Suprapubic skin (tissue), 4 donors: Measurements from ENCODE around the gene ZSWIM6. TPM values are rescaled to one million over a fixed set of nuclear protein-coding genes. Genes with fewer than 3 reads are reported as not detected.

Source experiments
- DNase-seq, 2 donors: peaks; one replicate each; pipeline ENCODE4 v3.0.0-alpha.2; 2019; ENCODE audit warnings: low spot score in 2 of 2
- H3K27ac ChIP-seq: fragments of 200-600 bp; sonication (generic); one replicate; pipeline ENCODE4 v1.5.1; 2019
- H3K27me3 ChIP-seq: fragments of 200-600 bp; sonication (generic); one replicate; pipeline ENCODE4 v1.5.1; 2019
- H3K36me3 ChIP-seq: fragments of 200-600 bp; sonication (generic); one replicate; pipeline ENCODE4 v1.5.1; 2019
- H3K4me1 ChIP-seq: fragments of 200-600 bp; sonication (generic); one replicate; pipeline ENCODE4 v1.5.1; 2019
- H3K4me3 ChIP-seq: fragments of 200-600 bp; sonication (generic); one replicate; pipeline ENCODE4 v1.5.1; 2019; ENCODE audit warnings: mild to moderate bottlenecking
- H3K9me3 ChIP-seq: fragments of 200-600 bp; sonication (generic); one replicate; pipeline ENCODE4 v1.5.1; 2019
- EP300 ChIP-seq: sonication (generic); formaldehyde crosslinking; IDR thresholded peaks from one replicate; pipeline ENCODE4 v1.6.1; 2017; ENCODE audit warnings: antibody characterized with exemption
- POLR2A ChIP-seq, 2 donors: fragments of 450-650 bp; IDR thresholded peaks; one replicate each; pipeline ENCODE4 v1.6.1; 2017; ENCODE audit warnings: antibody characterized with exemption in 2 of 2, mild to moderate bottlenecking in 2 of 2, moderate library complexity in 2 of 2
- POLR2AphosphoS5 ChIP-seq, 3 donors: sonication (generic); formaldehyde crosslinking; IDR thresholded peaks; one replicate each; pipeline ENCODE4 v1.6.1; 2017; ENCODE audit warnings: antibody characterized with exemption in 3 of 3
- WGBS: methylation state at CpG from one replicate; pipeline ENCODE4 v1.1.5; 2018; 5-methylcytosine and 5-hydroxymethylcytosine counted together
- total RNA-seq, 4 donors: library from RNA; depleted of rRNA; stranded (reverse); fragments of >200 nt; gene quantifications; one replicate each; pipeline ENCODE4 v1.1.0, GENCODE V29; 2016
- TF ChIP-seq, protein P1 (sequence below), 2 donors: fragments of 200-600 bp in 1 of 2; fragments of 450-650 bp in 1 of 2; sonication (generic) in 1 of 2; IDR thresholded peaks; one replicate each; pipeline ENCODE4 v1.5.1; 2016 to 2019; ENCODE audit warnings: antibody characterized with exemption in 2 of 2, mild to moderate bottlenecking in 1 of 2, moderate library complexity in 1 of 2

The ZSWIM6 gene
- total RNA-seq, 4 donors from 2014 or later: 7.3 to 12.2 (median 8.2) TPM

DNA sequence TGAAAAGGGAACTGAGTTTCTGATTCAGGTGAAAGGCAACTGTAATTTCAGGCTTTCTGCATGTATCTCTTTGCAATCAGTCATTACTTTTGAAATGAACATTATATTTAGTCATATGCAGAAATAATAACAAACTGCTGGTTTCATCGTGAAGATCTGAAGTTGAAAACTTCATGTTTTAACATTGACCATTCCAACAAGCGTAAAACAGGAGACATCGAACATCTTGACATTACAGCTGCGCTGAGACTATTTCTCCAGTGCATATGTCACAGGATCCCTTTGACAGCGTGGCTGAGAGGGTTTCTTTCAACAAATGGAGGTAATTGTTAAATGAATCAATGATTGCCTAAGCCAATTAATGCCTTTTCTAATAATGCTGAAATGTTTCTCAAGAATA lies 38.2 kb upstream of the ZSWIM6 start:
- H3K27ac ChIP-seq: no peak overlapping the region
- 97% methylated on average over 5 of the region's 5 CpGs for WGBS
- peaks cover 9% of the 10 kb centered on the region for H3K4me1 ChIP-seq
- no peaks in the 10 kb centered on the region for H3K27me3 ChIP-seq
- H3K4me3 ChIP-seq: no peak overlapping the region
- H3K36me3 ChIP-seq: no peaks in the 10 kb centered on the region
- DNase-seq: no peak
- TF ChIP-seq EP300 (no peak), POLR2AphosphoS5 (IDR thresholded peaks at IDR 0.05) (no peak), POLR2A (IDR thresholded peaks at IDR 0.05) (no peak)
- TF ChIP-seq, protein P1, sequence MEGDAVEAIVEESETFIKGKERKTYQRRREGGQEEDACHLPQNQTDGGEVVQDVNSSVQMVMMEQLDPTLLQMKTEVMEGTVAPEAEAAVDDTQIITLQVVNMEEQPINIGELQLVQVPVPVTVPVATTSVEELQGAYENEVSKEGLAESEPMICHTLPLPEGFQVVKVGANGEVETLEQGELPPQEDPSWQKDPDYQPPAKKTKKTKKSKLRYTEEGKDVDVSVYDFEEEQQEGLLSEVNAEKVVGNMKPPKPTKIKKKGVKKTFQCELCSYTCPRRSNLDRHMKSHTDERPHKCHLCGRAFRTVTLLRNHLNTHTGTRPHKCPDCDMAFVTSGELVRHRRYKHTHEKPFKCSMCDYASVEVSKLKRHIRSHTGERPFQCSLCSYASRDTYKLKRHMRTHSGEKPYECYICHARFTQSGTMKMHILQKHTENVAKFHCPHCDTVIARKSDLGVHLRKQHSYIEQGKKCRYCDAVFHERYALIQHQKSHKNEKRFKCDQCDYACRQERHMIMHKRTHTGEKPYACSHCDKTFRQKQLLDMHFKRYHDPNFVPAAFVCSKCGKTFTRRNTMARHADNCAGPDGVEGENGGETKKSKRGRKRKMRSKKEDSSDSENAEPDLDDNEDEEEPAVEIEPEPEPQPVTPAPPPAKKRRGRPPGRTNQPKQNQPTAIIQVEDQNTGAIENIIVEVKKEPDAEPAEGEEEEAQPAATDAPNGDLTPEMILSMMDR (IDR thresholded peaks at IDR 0.05): no peak
- H3K9me3 ChIP-seq: no peaks in the 10 kb centered on the region

DNA sequence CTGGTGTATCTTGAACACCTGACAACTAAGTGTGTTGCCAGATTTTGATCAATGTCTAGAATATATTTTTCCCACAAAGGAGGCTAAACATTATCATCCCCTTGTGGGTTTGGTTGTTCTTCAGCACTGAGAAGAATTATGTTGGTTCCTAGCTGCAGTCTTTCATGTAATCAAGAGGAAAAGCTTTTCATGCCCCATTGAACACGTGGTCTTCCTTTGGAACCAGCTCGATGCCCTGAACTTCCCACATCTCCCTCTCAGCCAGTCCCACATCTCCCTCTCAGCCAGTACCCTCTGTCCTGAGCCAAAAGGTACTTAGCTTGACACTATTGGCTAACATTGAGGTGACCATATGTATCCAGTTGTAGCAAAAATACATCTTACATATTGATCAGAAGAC lies 36.7 kb upstream of the ZSWIM6 start:
- Histone ChIP-seq H3K4me1 (peaks cover 18% of the 10 kb centered on the region), H3K27me3 (no peaks in the 10 kb centered on the region), H3K4me3 (no peak overlapping the region), H3K27ac (no peak overlapping the region), H3K36me3 (no peaks in the 10 kb centered on the region), H3K9me3 (no peaks in the 10 kb centered on the region)
- no peak for DNase-seq
- WGBS: 77% methylated on average over 2 of the region's 2 CpGs
- no peak for TF ChIP-seq POLR2A (IDR thresholded peaks at IDR 0.05)
- TF ChIP-seq EP300: no peak
- no peak for TF ChIP-seq POLR2AphosphoS5 (IDR thresholded peaks at IDR 0.05)
- TF ChIP-seq, protein P1 (IDR thresholded peaks at IDR 0.05): no peak

GRCh38 chr5:61298066-61298465 lies 34.0 kb upstream of the ZSWIM6 start:
- no peak overlapping the region for H3K4me3 ChIP-seq
- no peak for TF ChIP-seq EP300
- TF ChIP-seq POLR2A (IDR thresholded peaks at IDR 0.05): no peak
- TF ChIP-seq, protein P1 (IDR thresholded peaks at IDR 0.05): no peak
- TF ChIP-seq POLR2AphosphoS5 (IDR thresholded peaks at IDR 0.05): no peak
- no peak overlapping the region for H3K27ac ChIP-seq
- H3K27me3 ChIP-seq: no peaks in the 10 kb centered on the region
- H3K9me3 ChIP-seq: no peaks in the 10 kb centered on the region
- no peaks in the 10 kb centered on the region for H3K36me3 ChIP-seq
- H3K4me1 ChIP-seq: peaks cover 24% of the 10 kb centered on the region
- 85% methylated on average over 3 of the region's 3 CpGs for WGBS
- DNase-seq: no peak

GRCh38 chr5:61298580-61298979 lies 33.5 kb upstream of the ZSWIM6 start:
- no peaks in the 10 kb centered on the region for H3K27me3 ChIP-seq
- H3K9me3 ChIP-seq: no peaks in the 10 kb centered on the region
- TF ChIP-seq POLR2AphosphoS5 (IDR thresholded peaks at IDR 0.05): no peak
- TF ChIP-seq, protein P1 (IDR thresholded peaks at IDR 0.05): no peak
- no peak for TF ChIP-seq POLR2A (IDR thresholded peaks at IDR 0.05)
- TF ChIP-seq EP300: no peak
- 81% methylated on average over 6 of the region's 6 CpGs for WGBS
- H3K4me1 ChIP-seq: peaks cover 22% of the 10 kb centered on the region
- DNase-seq: no peak
- no peaks in the 10 kb centered on the region for H3K36me3 ChIP-seq
- H3K27ac ChIP-seq: no peak overlapping the region
- H3K4me3 ChIP-seq: no peak overlapping the region

DNA sequence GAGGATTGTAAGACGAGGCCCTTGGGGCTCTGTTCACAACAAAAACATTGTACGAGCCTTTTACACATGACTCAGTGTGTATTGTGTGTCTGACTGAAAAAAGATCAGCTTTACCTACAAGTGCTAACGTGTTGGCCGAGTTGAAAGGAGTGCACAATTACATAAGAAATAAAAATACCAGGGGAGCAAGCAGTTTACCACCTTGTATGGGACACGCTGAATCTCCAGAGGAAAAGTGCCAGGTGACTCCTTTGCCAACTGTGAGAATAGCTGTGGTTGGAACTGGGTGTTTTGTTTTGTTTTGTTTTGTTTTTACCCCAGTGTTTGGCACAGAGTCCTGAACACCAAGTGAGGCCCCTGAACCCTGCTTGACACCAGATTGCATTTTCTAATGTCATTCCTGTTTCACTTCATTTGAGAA lies 32.8 kb upstream of the ZSWIM6 start:
- no peaks in the 10 kb centered on the region for H3K9me3 ChIP-seq
- no peaks in the 10 kb centered on the region for H3K36me3 ChIP-seq
- H3K4me1 ChIP-seq: peaks cover 22% of the 10 kb centered on the region
- H3K27ac ChIP-seq: no peak overlapping the region
- WGBS: 51% methylated on average over 5 of the region's 5 CpGs
- TF ChIP-seq POLR2A (IDR thresholded peaks at IDR 0.05): no peak
- no peak for TF ChIP-seq EP300
- peak in 1 of 3 donors; percentile 21 for TF ChIP-seq POLR2AphosphoS5 (IDR thresholded peaks at IDR 0.05)
- TF ChIP-seq, protein P1 (IDR thresholded peaks at IDR 0.05): no peak
- no peak for DNase-seq
- H3K4me3 ChIP-seq: no peak overlapping the region
- H3K27me3 ChIP-seq: no peaks in the 10 kb centered on the region
